HG02938 (cell line): ENCODE measurements around the gene PSMA6.
"Not testable (repeated sequence)": the region's sequence is repeated elsewhere in the genome, so short reads cannot be mapped to it uniquely, and the experiment has no call there.

Source experiments
- ATAC-seq: cut with Tn5 transposase; IDR thresholded peaks from one replicate; pipeline ENCODE4 v1.9.1; 2021; ENCODE audit warnings: mild to moderate bottlenecking, moderate library complexity; ENCODE audit not compliant: unreplicated experiment

Gene PSMA6

GRCh38 chr14:35284506-35284905 lies 7.7 kb upstream of the PSMA6 start:
- ATAC-seq: no peak

GRCh38 chr14:35285168-35286002 lies 6.8 kb upstream of the PSMA6 start:
- peak; percentile 76 for ATAC-seq

GRCh38 chr14:35286003-35286600 lies 6.1 kb upstream of the PSMA6 start:
- ATAC-seq: peak; percentile 12

- no peak for ATAC-seq
These were observed 5.5 kb upstream of the PSMA6 start for GRCh38 chr14:35286707-35287106.

- no peak for ATAC-seq
These were observed 4.7 kb upstream of the PSMA6 start for GRCh38 chr14:35287431-35288013.

GRCh38 chr14:35289623-35290022 lies 2.6 kb upstream of the PSMA6 start:
- ATAC-seq: no peak

- peak; percentile 31 for ATAC-seq
These were observed 784 bp downstream of the PSMA6 start for GRCh38 chr14:35292770-35293561.

- ATAC-seq: no peak
These were observed 3.6 kb downstream of the PSMA6 start for GRCh38 chr14:35295845-35296161.

GRCh38 chr14:35296545-35296944 lies 4.4 kb downstream of the PSMA6 start:
- no peak for ATAC-seq

GRCh38 chr14:35297706-35298105 lies 5.5 kb downstream of the PSMA6 start:
- ATAC-seq: no peak

- no peak for ATAC-seq
These were observed 6.2 kb downstream of the PSMA6 start for GRCh38 chr14:35298351-35298750.

- ATAC-seq: no peak
These were observed 7.5 kb downstream of the PSMA6 start for GRCh38 chr14:35299708-35300107.

- ATAC-seq: no peak
These were observed 8.0 kb downstream of the PSMA6 start for GRCh38 chr14:35300228-35300627.

GRCh38 chr14:35301334-35301733 lies 9.2 kb downstream of the PSMA6 start:
- ATAC-seq: not testable (repeated sequence)

- no peak for ATAC-seq
These were observed 9.8 kb downstream of the PSMA6 start for GRCh38 chr14:35301735-35302528.

GRCh38 chr14:35303149-35303935 lies 11.2 kb downstream of the PSMA6 start:
- ATAC-seq: no peak

- ATAC-seq: no peak
These were observed 12.8 kb downstream of the PSMA6 start for GRCh38 chr14:35304812-35305462.

- no peak for ATAC-seq
These were observed 13.5 kb downstream of the PSMA6 start for GRCh38 chr14:35305633-35306032.

GRCh38 chr14:35306114-35306513 lies 13.9 kb downstream of the PSMA6 start:
- no peak for ATAC-seq
